ENCODE measurements around the gene SIRPG.

SIRPG gene

GRCh38 chr20:1685304-1686052 lies 27.9 kb upstream of the SIRPG start:
- no peak for DNase-seq (ENCODE audit: insufficient read length, low spot score)
- no peak for TF ChIP-seq POLR2A (IDR thresholded peaks at IDR 0.05; ENCODE audit: low read depth, low read length)
- FAIRE-seq = no peak

GRCh38 chr20:1684872-1685271 lies 27.3 kb upstream of the SIRPG start:
- DNase-seq (ENCODE audit: insufficient read length, low spot score) (no peak), FAIRE-seq (no peak)
- TF ChIP-seq POLR2A (IDR thresholded peaks at IDR 0.05; ENCODE audit: low read depth, low read length) = no peak

GRCh38 chr20:1676650-1677049 lies 19.1 kb upstream of the SIRPG start:
- FAIRE-seq (no peak), DNase-seq (ENCODE audit: insufficient read length, low spot score) (no peak)
- no peak for TF ChIP-seq POLR2A (IDR thresholded peaks at IDR 0.05; ENCODE audit: low read depth, low read length)

DNA sequence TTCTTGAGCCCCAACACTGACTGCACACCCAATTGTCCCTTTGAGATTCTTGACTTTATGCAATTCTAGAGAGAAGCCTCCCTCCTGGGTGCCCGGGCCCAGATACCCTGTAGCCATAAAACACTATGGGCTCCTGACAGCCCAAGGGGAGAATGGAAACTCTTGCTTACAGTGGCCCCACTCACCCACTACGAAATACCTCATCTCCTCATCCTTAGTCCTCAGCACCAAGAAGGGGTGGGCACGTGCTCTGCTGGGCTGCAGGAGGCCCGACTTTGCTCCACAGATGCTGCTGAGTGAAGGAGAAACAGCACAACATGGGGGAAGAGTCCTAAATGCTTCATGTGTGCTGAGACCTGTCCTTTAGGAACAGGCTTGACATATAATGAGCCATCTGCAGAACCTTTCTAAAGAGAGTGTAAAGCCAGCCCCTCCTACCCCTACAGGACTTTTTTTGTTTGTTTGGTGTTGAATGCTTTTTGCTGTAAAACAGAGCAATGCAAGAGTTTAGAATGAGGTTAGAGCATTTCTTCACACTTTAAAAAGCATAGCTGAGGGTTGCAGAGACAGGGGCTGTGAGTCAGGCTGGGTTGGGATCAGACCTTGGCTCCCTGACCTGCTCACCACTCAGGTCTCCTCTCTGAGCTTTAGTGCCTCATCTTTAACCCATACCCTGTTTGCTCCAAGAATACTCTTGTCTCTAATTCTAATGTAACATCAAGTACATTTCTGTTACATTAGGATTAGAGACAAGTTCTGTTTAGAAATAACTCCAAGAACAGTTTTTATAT lies 17.6 kb upstream of the SIRPG start:
- FAIRE-seq = no peak
- no peak for TF ChIP-seq POLR2A (IDR thresholded peaks at IDR 0.05; ENCODE audit: low read depth, low read length)
- no peak for DNase-seq (ENCODE audit: insufficient read length, low spot score)

DNA sequence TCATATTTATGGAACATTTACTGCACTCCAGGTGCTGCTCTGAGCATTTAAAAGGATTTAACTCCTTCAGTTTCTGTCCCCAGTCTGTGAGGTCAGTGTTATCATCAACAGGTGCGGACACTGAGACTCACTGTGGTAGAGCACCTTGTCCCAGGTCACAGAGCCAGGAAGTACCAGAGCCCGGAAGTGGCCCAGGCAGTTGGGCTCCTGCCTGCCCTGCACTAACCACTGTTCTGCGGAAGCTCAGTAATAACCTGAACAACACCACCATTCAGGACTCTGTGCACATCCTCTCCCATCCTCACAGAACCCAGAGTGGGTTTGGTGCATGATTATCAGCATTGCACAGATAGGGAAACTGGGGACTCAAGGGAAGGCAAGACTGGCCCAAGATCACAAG lies 16.8 kb upstream of the SIRPG start:
- DNase-seq (ENCODE audit: insufficient read length, low spot score) = no peak
- no peak for FAIRE-seq
- TF ChIP-seq POLR2A (IDR thresholded peaks at IDR 0.05; ENCODE audit: low read depth, low read length) = no peak

DNA sequence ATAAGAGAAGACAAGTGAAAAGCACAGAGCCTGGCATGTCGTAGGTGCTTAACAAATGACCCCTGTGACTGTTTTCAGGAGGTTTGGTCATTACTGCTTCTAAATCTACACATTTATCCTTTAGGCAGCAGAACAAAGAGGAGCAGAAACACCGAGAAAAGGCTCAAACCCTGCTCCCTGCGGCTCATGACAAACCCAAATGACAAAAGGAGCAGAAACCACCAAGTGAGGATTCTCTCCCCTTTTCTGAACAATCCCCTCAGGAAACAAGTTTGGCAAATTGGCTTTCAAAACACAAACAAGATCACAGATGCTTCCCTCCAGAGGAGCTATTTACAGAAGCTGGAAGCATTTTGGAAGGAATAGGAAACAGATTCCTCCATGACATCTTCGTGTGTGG lies 15.8 kb upstream of the SIRPG start:
- no peak for TF ChIP-seq POLR2A (IDR thresholded peaks at IDR 0.05; ENCODE audit: low read depth, low read length)
- FAIRE-seq (no peak), DNase-seq (ENCODE audit: insufficient read length, low spot score) (no peak)

DNA sequence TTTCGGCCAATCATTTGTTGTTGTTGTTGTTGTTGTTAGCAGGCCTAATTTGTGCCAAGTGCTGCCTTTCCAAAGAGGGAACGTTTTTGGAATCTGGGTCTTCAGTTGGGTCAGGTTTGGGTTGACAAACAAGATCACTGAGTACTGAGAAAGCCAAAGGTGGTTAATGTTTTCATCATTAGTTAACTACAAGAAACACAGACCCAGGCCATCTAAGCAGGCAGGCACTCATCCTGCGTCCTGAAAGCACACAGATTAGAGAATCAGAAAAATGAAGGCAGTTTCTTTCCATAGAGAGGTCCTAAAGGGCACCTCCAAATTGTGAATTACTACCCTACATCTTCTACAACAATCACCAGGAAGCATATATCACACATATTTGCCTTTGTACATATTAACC lies 15.1 kb upstream of the SIRPG start:
- DNase-seq (ENCODE audit: insufficient read length, low spot score) (no peak), FAIRE-seq (no peak)
- TF ChIP-seq POLR2A (IDR thresholded peaks at IDR 0.05; ENCODE audit: low read depth, low read length) = no peak

DNA sequence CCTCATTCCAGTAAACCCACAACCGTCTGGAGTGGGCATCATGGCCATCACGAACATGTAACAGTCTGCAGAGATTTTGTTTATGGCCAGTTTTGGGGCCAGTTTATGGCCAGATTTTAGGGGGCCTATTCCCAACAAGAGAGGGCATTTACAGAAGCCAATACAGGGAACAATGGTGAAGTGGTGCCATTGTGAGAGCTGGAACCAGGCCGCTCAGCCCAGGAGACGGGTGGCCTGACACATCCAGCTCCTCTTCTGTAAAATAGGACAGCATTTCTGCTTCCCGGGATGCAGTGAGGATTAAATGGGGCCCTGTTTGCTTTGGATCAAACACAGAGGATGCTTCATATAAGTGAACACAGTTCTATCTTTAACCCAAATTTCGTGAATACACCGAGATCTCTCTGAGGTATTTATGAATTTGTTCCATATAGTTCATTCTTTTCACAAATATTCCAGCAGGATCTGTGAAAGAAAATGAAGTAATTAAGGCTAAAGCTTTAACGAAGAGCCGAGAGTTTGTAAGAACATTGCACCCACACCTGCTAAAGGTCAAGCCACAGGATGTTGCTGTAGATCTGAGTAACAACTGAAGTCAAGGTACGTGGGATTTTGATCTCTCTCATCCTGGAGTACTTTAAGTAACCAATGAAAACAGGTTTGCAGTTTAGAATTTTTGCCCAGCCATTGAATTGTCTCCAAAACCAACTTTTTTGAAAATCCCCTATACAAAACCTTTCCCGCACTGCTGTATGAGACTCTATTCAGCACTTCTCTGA lies 14.5 kb upstream of the SIRPG start:
- no peak for TF ChIP-seq POLR2A (IDR thresholded peaks at IDR 0.05; ENCODE audit: low read depth, low read length)
- no peak for DNase-seq (ENCODE audit: insufficient read length, low spot score)
- FAIRE-seq = no peak

- FAIRE-seq (no peak), DNase-seq (ENCODE audit: insufficient read length, low spot score) (peak; percentile 31)
- TF ChIP-seq POLR2A (IDR thresholded peaks at IDR 0.05; ENCODE audit: low read depth, low read length) = no peak
These were observed 11.7 kb upstream of the SIRPG start for GRCh38 chr20:1669304-1669703.

DNA sequence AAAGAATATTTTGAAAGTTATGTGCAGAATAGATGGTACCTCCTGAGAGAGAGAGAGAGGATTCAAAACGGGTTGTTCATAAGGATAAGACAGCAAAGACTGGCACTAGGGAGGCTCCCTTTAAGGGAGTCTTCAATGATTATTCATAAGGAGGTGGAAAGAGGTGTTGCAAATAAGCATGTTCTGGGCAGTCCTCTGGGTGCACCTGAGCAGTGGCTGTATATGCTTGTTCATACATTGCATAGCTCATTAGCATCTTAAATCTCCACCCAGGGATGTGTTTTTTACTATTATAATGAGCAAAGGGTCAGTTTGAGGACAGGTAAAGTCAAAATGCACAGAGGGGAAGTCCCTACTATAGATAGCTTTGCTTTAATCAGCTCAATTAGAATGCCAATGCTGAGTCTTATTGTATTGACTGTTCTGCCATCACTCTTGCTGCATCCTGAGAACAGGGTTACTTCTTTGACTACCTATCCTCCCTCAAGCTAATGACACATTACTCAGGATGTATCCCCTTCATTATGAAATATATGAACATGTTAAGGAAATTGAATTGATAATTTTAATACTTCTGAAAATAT lies 10.0 kb upstream of the SIRPG start:
- no peak for DNase-seq (ENCODE audit: insufficient read length, low spot score)
- no peak for FAIRE-seq
- no peak for TF ChIP-seq POLR2A (IDR thresholded peaks at IDR 0.05; ENCODE audit: low read depth, low read length)

- DNase-seq (ENCODE audit: insufficient read length, low spot score) (no peak), FAIRE-seq (no peak)
- TF ChIP-seq POLR2A (IDR thresholded peaks at IDR 0.05; ENCODE audit: low read depth, low read length) = no peak
These were observed 9.2 kb upstream of the SIRPG start for GRCh38 chr20:1666802-1667201.

- DNase-seq (ENCODE audit: insufficient read length, low spot score) (no peak), FAIRE-seq (no peak)
- no peak for TF ChIP-seq POLR2A (IDR thresholded peaks at IDR 0.05; ENCODE audit: low read depth, low read length)
These were observed 7.8 kb upstream of the SIRPG start for GRCh38 chr20:1665345-1665744.

DNA sequence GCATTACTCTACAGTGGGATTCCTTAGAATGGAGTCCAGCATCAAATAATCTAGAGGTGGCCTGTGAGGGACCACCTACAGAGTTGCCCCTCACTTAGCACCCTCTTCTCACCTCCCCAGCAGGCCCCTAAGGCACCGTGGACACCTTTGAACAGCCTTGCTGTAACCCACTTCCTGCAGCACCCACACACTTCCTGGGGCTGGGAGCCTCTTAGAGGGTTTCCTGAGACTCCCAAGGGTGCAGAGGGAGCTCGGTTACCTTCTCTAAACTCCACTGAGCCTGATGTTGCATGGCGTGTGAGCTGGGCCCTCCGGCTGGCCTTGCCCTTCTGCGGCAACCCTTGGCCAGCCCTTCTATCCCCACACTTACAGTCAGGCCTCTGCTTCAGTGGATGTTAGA lies 7.3 kb upstream of the SIRPG start:
- no peak for DNase-seq (ENCODE audit: insufficient read length, low spot score)
- no peak for TF ChIP-seq POLR2A (IDR thresholded peaks at IDR 0.05; ENCODE audit: low read depth, low read length)
- FAIRE-seq = no peak

DNA sequence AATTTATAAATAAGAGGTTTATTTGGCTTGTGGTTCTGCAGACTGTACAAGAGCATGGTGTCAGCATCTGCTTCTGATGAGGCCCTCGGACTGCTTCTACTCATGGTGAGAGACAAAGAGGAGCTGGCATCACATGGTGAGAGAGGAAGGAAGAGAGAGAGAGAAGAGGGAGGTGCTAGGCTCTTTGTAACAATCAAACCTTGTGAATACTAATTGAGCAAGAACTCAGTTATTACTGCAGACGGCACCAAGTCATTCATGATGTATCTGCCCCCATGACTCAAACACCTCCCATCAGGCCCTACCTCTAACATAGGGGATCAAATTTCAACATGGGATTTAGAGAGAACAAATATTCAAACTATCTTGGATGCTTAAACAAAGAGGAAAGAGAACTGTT lies 6.3 kb upstream of the SIRPG start:
- DNase-seq (ENCODE audit: insufficient read length, low spot score) = no peak
- FAIRE-seq = no peak
- no peak for TF ChIP-seq POLR2A (IDR thresholded peaks at IDR 0.05; ENCODE audit: low read depth, low read length)

Data from H54 (cell line).